GM12891 (cell line): Measurements from ENCODE around the gene EML6.
A peak's percentile ranks its signal among the peaks of the same experiment; 100 is the strongest.

Experiments
- DNase-seq: peaks from one replicate; pipeline ENCODE4 v3.0.0; 2011; ENCODE audit warnings: low spot score; ENCODE audit not compliant: insufficient read length
- FAIRE-seq: peaks from 2 replicates; lab custom pipeline; 2011; peaks lifted over from hg19 to GRCh38; lab: Jason Lieb, UNC
- PAX5 ChIP-seq: IDR thresholded peaks from 2 replicates; pipeline ENCODE4 v1.6.1; 2011; ENCODE audit warnings: low read length, moderate library complexity, mild to moderate bottlenecking; ENCODE audit not compliant: insufficient read depth, severe bottlenecking
- POLR2A ChIP-seq: IDR thresholded peaks from 2 replicates; pipeline ENCODE4 v1.6.1; 2011; ENCODE audit warnings: low read depth, low read length, control low read depth
- POLR2AphosphoS5 ChIP-seq: IDR thresholded peaks from 2 replicates; pipeline ENCODE4 v1.6.1; 2011; ENCODE audit warnings: low read depth, low read length, control low read depth
- POU2F2 ChIP-seq: IDR thresholded peaks from 2 replicates; pipeline ENCODE4 v1.6.1; 2011; ENCODE audit warnings: low read depth, mild to moderate bottlenecking, control low read depth, low read length, moderate library complexity
- SPI1 ChIP-seq: IDR thresholded peaks from 2 replicates; pipeline ENCODE4 v1.6.1; 2011; ENCODE audit warnings: low read depth, low read length, control low read depth
- TAF1 ChIP-seq: IDR thresholded peaks from 2 replicates; pipeline ENCODE4 v1.6.1; 2011; ENCODE audit warnings: low read depth, low read length, control low read depth

EML6 gene

GRCh38 chr2:55011831-55012671 is 288.6 kb downstream of the EML6 start:
- DNase-seq: no peak
- no peak for FAIRE-seq
- TF ChIP-seq TAF1: no peak
- TF ChIP-seq POLR2A: no peak
- TF ChIP-seq POU2F2: no peak
- TF ChIP-seq SPI1: no peak
- TF ChIP-seq PAX5: no peak
- TF ChIP-seq POLR2AphosphoS5: no peak

GRCh38 chr2:55012672-55013484 is 289.4 kb downstream of the EML6 start:
- TF ChIP-seq POU2F2 (no peak), SPI1 (no peak), PAX5 (no peak), TAF1 (no peak), POLR2AphosphoS5 (no peak), POLR2A (no peak)
- DNase-seq (no peak), FAIRE-seq (no peak)

GRCh38 chr2:55013936-55014335 is 290.5 kb downstream of the EML6 start:
- DNase-seq: no peak
- TF ChIP-seq TAF1 (no peak), PAX5 (no peak), POLR2AphosphoS5 (no peak), SPI1 (no peak), POLR2A (no peak), POU2F2 (no peak)
- FAIRE-seq: no peak

- TF ChIP-seq TAF1: no peak
- TF ChIP-seq POLR2A: no peak
- DNase-seq (no peak), FAIRE-seq (peak; percentile 72)
Observed at GRCh38 chr2:55014962-55015939, 291.8 kb downstream of the EML6 start.

- TF ChIP-seq TAF1: no peak
- DNase-seq (no peak), FAIRE-seq (no peak)
Observed at GRCh38 chr2:55017428-55017827, 294.0 kb downstream of the EML6 start.

GRCh38 chr2:55017880-55018279 is 294.4 kb downstream of the EML6 start:
- no peak for TF ChIP-seq SPI1
- no peak for TF ChIP-seq POU2F2
- no peak for TF ChIP-seq POLR2A
- TF ChIP-seq POLR2AphosphoS5: no peak
- TF ChIP-seq TAF1: no peak
- no peak for TF ChIP-seq PAX5
- no peak for FAIRE-seq
- DNase-seq: no peak

- TF ChIP-seq SPI1 (no peak), TAF1 (no peak)
- FAIRE-seq: no peak
Observed at GRCh38 chr2:55018619-55019018, 295.2 kb downstream of the EML6 start.

GRCh38 chr2:55019526-55020258 is 296.2 kb downstream of the EML6 start:
- TF ChIP-seq TAF1 (no peak), SPI1 (peak; percentile 72)
- FAIRE-seq (no peak), DNase-seq (no peak)

More at GRCh38 chr2:55018619-55019018, 295.2 kb downstream of the EML6 start:
- no peak for DNase-seq
